GM12878 (cell line): ENCODE measurements around the gene ARPC1B. TPM values are rescaled to one million over a fixed set of nuclear protein-coding genes. Genes with fewer than 3 reads are reported as not detected.

Experiments
- ATAC-seq: fragments of 200-7000 bp; cut with Tn5 transposase; 3 replicates; pipeline ENCODE4 v1.9.1; 2020; ENCODE audit warnings: mild to moderate bottlenecking, moderate library complexity
- BruUV-seq: library from RNA; stranded (reverse); fragments of 400-500 nt; replicated peaks from 2 replicates; lab custom pipeline; 2021; lab: Mats Ljungman, UMichigan
- CTCF ChIA-PET: fragments of 300-600 bp; sonication (Branson Sonifier 250); formaldehyde crosslinking; extraction: SDS; loops from one replicate; lab custom pipeline; 2021; ENCODE audit warnings: inconsistent platforms; lab: Yijun Ruan, JAX
- POLR2A ChIA-PET: fragments of 350-600 bp; formaldehyde crosslinking; extraction: SDS; loops from one replicate; lab custom pipeline; 2021; ENCODE audit warnings: inconsistent platforms; lab: Charles Lee
- RAD21 ChIA-PET: fragments of 300-600 bp; sonication (Branson Sonifier 250); formaldehyde crosslinking; loops from one replicate; lab custom pipeline; 2023; ENCODE audit warnings: antibody characterized with exemption; ENCODE audit not compliant: unreplicated experiment; lab: Charles Lee
- SMC1A ChIA-PET: fragments of 300-600 bp; sonication (Branson Sonifier 250); formaldehyde crosslinking; loops from one replicate; lab custom pipeline; 2023; ENCODE audit not compliant: unreplicated experiment, uncharacterized antibody; lab: Charles Lee
- DNase-seq: peaks from one replicate; pipeline ENCODE4 v3.0.0-alpha.2; 2011; ENCODE audit warnings: low read depth, low spot score
- FAIRE-seq: peaks from 3 replicates; lab custom pipeline; 2011; peaks lifted over from hg19 to GRCh38; lab: Jason Lieb, UNC
- H2AFZ ChIP-seq: 2 replicates; pipeline ENCODE4 v1.6.0; 2011; ENCODE audit warnings: low read depth, low read length, control low read depth; ENCODE audit not compliant: control insufficient read depth
- H3K27ac ChIP-seq: 2 replicates; pipeline ENCODE4 v1.5.1; 2011; ENCODE audit warnings: control low read depth; ENCODE audit not compliant: control insufficient read depth, insufficient read depth
- H3K27me3 ChIP-seq, 2 experiments: replicated peaks in 1 of 2; 2 replicates each; pipeline versions ENCODE4 v1.6.0 to v1.6.1; 2011; ENCODE audit warnings: low read length in 1 of 2; ENCODE audit not compliant: control insufficient read depth in 2 of 2, insufficient read depth in 2 of 2
- H3K36me3 ChIP-seq, 2 experiments: 2 replicates each; pipeline ENCODE4 v1.5.1; 2011; ENCODE audit warnings: low read length in 1 of 2; ENCODE audit not compliant: control insufficient read depth in 2 of 2, insufficient read depth in 2 of 2
- H3K4me1 ChIP-seq: 2 replicates; pipeline ENCODE4 v1.6.1; 2011; ENCODE audit warnings: mild to moderate bottlenecking, low read length, moderate library complexity, mixed read lengths; ENCODE audit not compliant: control insufficient read depth, insufficient read depth
- H3K4me2 ChIP-seq: 2 replicates; pipeline ENCODE4 v1.6.0; 2011; ENCODE audit warnings: control low read depth; ENCODE audit not compliant: control insufficient read depth, insufficient read depth
- H3K4me3 ChIP-seq: fragments of 200-600 bp; sonication (generic); 2 replicates; pipeline ENCODE4 v1.5.1; 2016
- H3K79me2 ChIP-seq: 2 replicates; pipeline ENCODE4 v1.6.0; 2011; ENCODE audit warnings: low read length; ENCODE audit not compliant: control insufficient read depth, insufficient read depth
- H3K9ac ChIP-seq: 2 replicates; pipeline ENCODE4 v1.8.0; 2011; ENCODE audit warnings: low read length, control low read depth, mixed read lengths; ENCODE audit not compliant: control insufficient read depth, insufficient read depth
- H3K9me3 ChIP-seq: replicated peaks from 3 replicates; pipeline ENCODE4 v1.5.1; 2011; ENCODE audit warnings: mild to moderate bottlenecking, low read length; ENCODE audit not compliant: control insufficient read depth, insufficient read depth
- H4K20me1 ChIP-seq: 2 replicates; pipeline ENCODE4 v1.6.0; 2011; ENCODE audit not compliant: control insufficient read depth, insufficient read depth
- BACH1 ChIP-seq: fragments of 450-650 bp; IDR thresholded peaks from 2 replicates; pipeline ENCODE4 v1.6.1; 2017; ENCODE audit warnings: mild to moderate bottlenecking, borderline replicate concordance
- JUND ChIP-seq: IDR thresholded peaks from 2 replicates; pipeline ENCODE4 v1.6.1; 2012; ENCODE audit warnings: low read depth, mild to moderate bottlenecking, low read length, improper control_type of control experiment, moderate library complexity
- MXI1 ChIP-seq: fragments of 150-350 bp; IDR thresholded peaks from 2 replicates; pipeline ENCODE4 v1.6.1; 2011; ENCODE audit warnings: low read depth, mild to moderate bottlenecking, inconsistent platforms, low read length, improper control_type of control experiment
- NR2C2 ChIP-seq: IDR thresholded peaks from 2 replicates; pipeline ENCODE4 v1.6.1; 2011; ENCODE audit warnings: borderline replicate concordance, low read depth; ENCODE audit not compliant: control insufficient read depth, insufficient read length
- POLR2A ChIP-seq: IDR thresholded peaks from 2 replicates; pipeline ENCODE4 v1.6.1; 2011; ENCODE audit warnings: low read depth, mild to moderate bottlenecking, low read length
- SMAD1 ChIP-seq: fragments of 450-650 bp; IDR thresholded peaks from 2 replicates; pipeline ENCODE4 v1.6.1; 2018; ENCODE audit warnings: mild to moderate bottlenecking, low read depth; ENCODE audit not compliant: partially characterized antibody
- SRF ChIP-seq, 2 experiments: IDR thresholded peaks; 2 replicates each; pipeline ENCODE4 v1.6.1; 2011; ENCODE audit warnings: low read depth in 2 of 2, low read length in 2 of 2, mild to moderate bottlenecking in 1 of 2, moderate library complexity in 1 of 2
- WGBS: methylation state at CpG from one replicate; pipeline ENCODE4 v1.1.6; 2016; ENCODE audit warnings: low lambda C conversion rate; ENCODE audit not compliant: insufficient replicate concordance, insufficient coverage; ENCODE audit errors: missing lambda C conversion rate; 5-methylcytosine and 5-hydroxymethylcytosine counted together
- in situ Hi-C: fragments of 300-500 bp; cut with MboI; formaldehyde crosslinking; loops from 9 replicates; pipeline ENCODE4 v1.14.3; 2018; ENCODE audit warnings: mixed read lengths
- intact Hi-C: fragments of 100-400 bp; cut with micrococcal nuclease; formaldehyde crosslinking; loops from one replicate; pipeline ENCODE4 v1.14.2; 2022; ENCODE audit not compliant: unreplicated experiment
- polyA plus RNA-seq, 11 experiments: library from polyadenylated mRNA; depleted of rRNA in 4 of 11; unstranded in 6 of 11; stranded (reverse) in 5 of 11; fragments of >200 nt; fragmentation: Nextera tagmentation in 4 of 11; fragmentation: Illumina TruSeq in 1 of 11; extraction: Ambion mirVana in 4 of 11; extraction: Trizol in 1 of 11; gene quantifications; 1 replicate in 1 of 11; 2 replicates in 10 of 11; pipeline versions ENCODE4 v1.2.1 to v1.2.3, GENCODE V29; 2011 to 2016; ENCODE audit warnings: inconsistent platforms in 2 of 11, missing spikeins in 2 of 11, low read depth in 1 of 11
- total RNA-seq, 4 experiments: library from RNA; depleted of rRNA in 3 of 4; stranded (reverse); fragments of >200 nt in 3 of 4; fragmentation: Illumina TruSeq in 1 of 4; extraction: Trizol in 1 of 4; gene quantifications; 2 replicates each; pipeline versions ENCODE4 v1.2.1 to v1.2.3, GENCODE V29; 2013 to 2021
- TF ChIP-seq, protein P1 (sequence below): IDR thresholded peaks from 2 replicates; pipeline ENCODE4 v1.6.1; 2012; ENCODE audit warnings: improper control_type of control experiment, low read depth, low read length; ENCODE audit not compliant: insufficient replicate concordance

The ARPC1B gene
- total and polyA plus RNA-seq, 10 of the 15 experiments (the other 5 are each of a cell fraction or from before 2014, with no cell fraction given), result 14.1 to 762 (median 387) TPM

DNA sequence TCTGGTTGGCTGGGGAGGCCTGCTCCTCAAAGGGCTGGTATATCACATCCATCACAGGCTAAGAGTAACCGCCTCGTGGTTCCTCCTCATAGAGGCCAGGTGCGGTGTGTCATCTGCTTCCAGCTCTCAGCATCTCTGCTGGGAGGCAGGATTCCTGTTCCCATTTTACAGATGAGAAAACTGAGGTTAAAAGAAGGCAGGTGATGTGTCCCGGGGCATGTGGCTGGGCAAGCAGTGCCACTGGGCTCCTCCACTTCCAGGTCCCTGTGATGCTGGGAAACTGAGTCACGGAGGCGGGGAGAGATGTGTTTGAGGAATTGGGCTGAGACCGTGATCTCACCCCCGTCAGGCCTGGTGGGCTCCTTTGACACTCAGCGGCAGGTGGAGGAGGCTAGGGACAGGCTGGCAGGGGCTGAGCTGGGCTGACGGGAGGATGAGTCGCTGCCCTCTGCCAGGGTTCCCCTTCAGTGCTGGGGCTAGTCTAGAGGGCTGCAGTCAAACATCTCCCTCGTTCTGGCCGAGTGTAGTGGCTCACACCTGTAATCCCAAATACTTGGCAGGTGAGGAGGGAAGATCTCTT lies 9.4 kb downstream of the ARPC1B start:
- in situ Hi-C loops (no loop called here), intact Hi-C loops (no loop called here)
- FAIRE-seq, result no peak
- CTCF ChIA-PET, result no interaction called here
- Histone ChIP-seq H3K27ac (0 out of 2 replicates have a peak overlapping the region, but pooled peaks have one; percentile 6), H3K4me2 (no peak overlapping the region), H3K79me2 (peaks cover 50% of the 10 kb centered on the region), H3K9me3 (no peaks in the 10 kb centered on the region), H3K36me3 (peaks cover 8 to 23% of the 10 kb centered on the region in 2 experiments), H2AFZ (no peak overlapping the region), H3K4me3 (no peak overlapping the region), H3K9ac (no peak overlapping the region), H3K27me3 (no peaks in the 10 kb centered on the region), H3K4me1 (peaks cover 28% of the 10 kb centered on the region), H4K20me1 (no peaks in the 10 kb centered on the region)
- no peak for DNase-seq
- SMC1A ChIA-PET, result no interaction called here
- TF ChIP-seq SMAD1 (no peak), POLR2A (peak; percentile 39; the same call in 1 of the 2 replicates), MXI1 (no peak), JUND (no peak), NR2C2 (no peak), BACH1 (no peak), SRF (IDR thresholded peaks at IDR 0.05; ENCODE audit: low read depth in 2 of 2, low read length in 2 of 2) (no peak)
- TF ChIP-seq, protein P1, sequence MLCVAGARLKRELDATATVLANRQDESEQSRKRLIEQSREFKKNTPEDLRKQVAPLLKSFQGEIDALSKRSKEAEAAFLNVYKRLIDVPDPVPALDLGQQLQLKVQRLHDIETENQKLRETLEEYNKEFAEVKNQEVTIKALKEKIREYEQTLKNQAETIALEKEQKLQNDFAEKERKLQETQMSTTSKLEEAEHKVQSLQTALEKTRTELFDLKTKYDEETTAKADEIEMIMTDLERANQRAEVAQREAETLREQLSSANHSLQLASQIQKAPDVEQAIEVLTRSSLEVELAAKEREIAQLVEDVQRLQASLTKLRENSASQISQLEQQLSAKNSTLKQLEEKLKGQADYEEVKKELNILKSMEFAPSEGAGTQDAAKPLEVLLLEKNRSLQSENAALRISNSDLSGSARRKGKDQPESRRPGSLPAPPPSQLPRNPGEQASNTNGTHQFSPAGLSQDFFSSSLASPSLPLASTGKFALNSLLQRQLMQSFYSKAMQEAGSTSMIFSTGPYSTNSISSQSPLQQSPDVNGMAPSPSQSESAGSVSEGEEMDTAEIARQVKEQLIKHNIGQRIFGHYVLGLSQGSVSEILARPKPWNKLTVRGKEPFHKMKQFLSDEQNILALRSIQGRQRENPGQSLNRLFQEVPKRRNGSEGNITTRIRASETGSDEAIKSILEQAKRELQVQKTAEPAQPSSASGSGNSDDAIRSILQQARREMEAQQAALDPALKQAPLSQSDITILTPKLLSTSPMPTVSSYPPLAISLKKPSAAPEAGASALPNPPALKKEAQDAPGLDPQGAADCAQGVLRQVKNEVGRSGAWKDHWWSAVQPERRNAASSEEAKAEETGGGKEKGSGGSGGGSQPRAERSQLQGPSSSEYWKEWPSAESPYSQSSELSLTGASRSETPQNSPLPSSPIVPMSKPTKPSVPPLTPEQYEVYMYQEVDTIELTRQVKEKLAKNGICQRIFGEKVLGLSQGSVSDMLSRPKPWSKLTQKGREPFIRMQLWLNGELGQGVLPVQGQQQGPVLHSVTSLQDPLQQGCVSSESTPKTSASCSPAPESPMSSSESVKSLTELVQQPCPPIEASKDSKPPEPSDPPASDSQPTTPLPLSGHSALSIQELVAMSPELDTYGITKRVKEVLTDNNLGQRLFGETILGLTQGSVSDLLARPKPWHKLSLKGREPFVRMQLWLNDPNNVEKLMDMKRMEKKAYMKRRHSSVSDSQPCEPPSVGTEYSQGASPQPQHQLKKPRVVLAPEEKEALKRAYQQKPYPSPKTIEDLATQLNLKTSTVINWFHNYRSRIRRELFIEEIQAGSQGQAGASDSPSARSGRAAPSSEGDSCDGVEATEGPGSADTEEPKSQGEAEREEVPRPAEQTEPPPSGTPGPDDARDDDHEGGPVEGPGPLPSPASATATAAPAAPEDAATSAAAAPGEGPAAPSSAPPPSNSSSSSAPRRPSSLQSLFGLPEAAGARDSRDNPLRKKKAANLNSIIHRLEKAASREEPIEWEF, result no peak
- RAD21 ChIA-PET, result no interaction called here
- 87% methylated on average over 13 of the region's 13 CpGs for WGBS
- ATAC-seq, result no peak
- BruUV-seq, result no TSS peak
- POLR2A ChIA-PET, result no interaction called here
